ENCODE results near the gene PRICKLE4. TPM values are rescaled to one million over a fixed set of nuclear protein-coding genes. Genes with fewer than 3 reads are reported as not detected.

PRICKLE4 gene
- total RNA-seq, 1 experiment from 2014 or later: 0.70 TPM

- Mint-ChIP-seq H3K27ac (no peak overlapping the region), H3K36me3 (ENCODE audit: insufficient read depth in 1 of 3, low read depth in 3 of 3) (peaks cover 0 to 4% (median 0%) of the 10 kb centered on the region in 3 experiments; a peak in 3 of 7 replicates), H3K4me3 (no peak overlapping the region), H3K9me3 (no peaks in the 10 kb centered on the region), H3K27me3 (ENCODE audit: low read depth) (no peaks in the 10 kb centered on the region), H3K4me1 (peaks cover 0 to 2% of the 10 kb centered on the region in 2 experiments; a peak in 1 of 4 replicates)
- Histone ChIP-seq H3K56ac (ENCODE audit: insufficient read length, low read depth, low read length) (no peak overlapping the region), H3K27me3 (ENCODE audit: insufficient read depth, low read length) (no peaks in the 10 kb centered on the region), H3T11ph (ENCODE audit: low read length) (no peak overlapping the region), H3K18ac (ENCODE audit: insufficient read length, low read depth, low read length) (no peak overlapping the region), H3K14ac (ENCODE audit: insufficient read depth, low read length) (no peak overlapping the region), H2BK20ac (ENCODE audit: low read depth, low read length, poor library complexity, severe bottlenecking) (no peak overlapping the region), H3K4ac (ENCODE audit: low read depth, low read length) (no peak overlapping the region), H3K27ac (ENCODE audit: insufficient read length, low read depth, low read length) (no peak overlapping the region), H2BK12ac (ENCODE audit: insufficient read length, low read depth, low read length) (no peak overlapping the region), H2BK15ac (ENCODE audit: low read depth, low read length) (no peak overlapping the region), H4K20me1 (ENCODE audit: control insufficient read depth, insufficient read depth, insufficient read length) (no peaks in the 10 kb centered on the region), H2AFZ (ENCODE audit: low read length) (no peak overlapping the region), H3K79me1 (ENCODE audit: insufficient read depth, low read depth, low read length, poor library complexity, severe bottlenecking) (no peaks in the 10 kb centered on the region), H2BK120ac (ENCODE audit: low read depth, low read length, poor library complexity, severe bottlenecking) (no peak overlapping the region), H3K9me3 (ENCODE audit: control insufficient read depth, low read depth, low read length) (no peaks in the 10 kb centered on the region), H3K79me2 (ENCODE audit: insufficient read depth, low read length) (no peaks in the 10 kb centered on the region), H4K8ac (replicated peaks; ENCODE audit: insufficient read length, low read depth, low read length) (no peak overlapping the region), H4K5ac (ENCODE audit: insufficient read length, low read depth, low read length) (no peak overlapping the region), H3K23ac (ENCODE audit: insufficient read length, low read depth, low read length) (no peak overlapping the region), H4K91ac (ENCODE audit: insufficient read length, low read depth, low read length) (no peak overlapping the region), H3K9ac (ENCODE audit: extremely low read depth, insufficient read length, low read length) (no peak overlapping the region), H2AK5ac (ENCODE audit: insufficient read length, low read length) (no peak overlapping the region), H3K23me2 (ENCODE audit: insufficient read length, low read depth, low read length, poor library complexity, severe bottlenecking) (no peaks in the 10 kb centered on the region), H2BK5ac (ENCODE audit: insufficient read length, low read length) (no peak overlapping the region), H3K4me1 (ENCODE audit: insufficient read depth, low read length) (no peaks in the 10 kb centered on the region), H3K4me2 (ENCODE audit: insufficient read depth, insufficient read length, low read length) (no peak overlapping the region)
- DNase-seq: no peak
- TF ChIP-seq CTCF (conservative IDR thresholded peaks at IDR 0.05): no peak
- WGBS (ENCODE audit: extremely low coverage, insufficient read length, low lambda C conversion rate): no CpG with 5 or more reads among the region's 1 CpG
Observed at GRCh38 chr6:41815587-41815986, 35.0 kb downstream of the PRICKLE4 start.
